Hippocampal formation (tissue), 2 donors: ENCODE measurements around the gene MEF2A.

Experiments
- DNase-seq, 2 donors: peaks; one replicate each; lab custom pipeline; 2025; lab: John Stamatoyannopoulos, UW

The MEF2A gene

GRCh38 chr15:99564221-99565048 lies 1.3 kb upstream of the MEF2A start:
- peak; percentile 38 to 54 for DNase-seq

GRCh38 chr15:99565049-99565298 lies 810 bp upstream of the MEF2A start:
- DNase-seq, result no peak

- no peak for DNase-seq
Observed at GRCh38 chr15:99566157-99566897, 543 bp downstream of the MEF2A start.

DNA sequence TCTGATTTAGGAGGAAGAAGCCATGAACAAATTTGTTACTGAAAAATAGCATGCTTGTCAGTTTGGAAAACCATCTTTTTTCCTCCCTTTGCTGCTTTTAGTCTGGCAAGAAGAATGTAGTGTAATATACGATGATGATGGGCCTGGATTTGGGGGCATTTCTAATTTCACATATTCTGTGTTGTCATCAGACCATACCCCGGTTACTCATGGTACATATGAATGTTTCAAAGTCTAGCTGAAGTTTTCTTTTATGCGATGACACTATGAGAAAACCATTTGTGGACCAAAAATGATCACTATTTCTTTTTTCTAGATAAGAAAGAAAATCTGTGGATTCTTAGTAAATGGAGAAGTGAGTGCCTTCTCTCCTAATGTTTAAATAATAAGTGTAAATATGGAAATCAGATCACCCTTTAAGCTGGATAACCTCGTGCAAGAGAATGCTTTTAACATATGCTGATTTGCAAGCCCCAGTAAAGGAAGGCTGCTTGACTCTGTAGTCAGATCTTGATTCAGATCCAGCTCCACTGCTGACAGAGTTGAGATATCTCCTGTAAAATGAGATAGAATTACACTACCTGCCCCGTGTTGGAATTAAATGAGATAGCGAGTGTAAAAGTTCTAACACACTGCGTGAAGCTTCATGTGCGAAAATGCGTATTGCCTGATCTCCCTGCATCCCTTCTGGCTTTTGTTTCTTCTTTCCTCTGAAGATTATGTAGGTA lies 3.0 kb downstream of the MEF2A start:
- no peak for DNase-seq

DNA sequence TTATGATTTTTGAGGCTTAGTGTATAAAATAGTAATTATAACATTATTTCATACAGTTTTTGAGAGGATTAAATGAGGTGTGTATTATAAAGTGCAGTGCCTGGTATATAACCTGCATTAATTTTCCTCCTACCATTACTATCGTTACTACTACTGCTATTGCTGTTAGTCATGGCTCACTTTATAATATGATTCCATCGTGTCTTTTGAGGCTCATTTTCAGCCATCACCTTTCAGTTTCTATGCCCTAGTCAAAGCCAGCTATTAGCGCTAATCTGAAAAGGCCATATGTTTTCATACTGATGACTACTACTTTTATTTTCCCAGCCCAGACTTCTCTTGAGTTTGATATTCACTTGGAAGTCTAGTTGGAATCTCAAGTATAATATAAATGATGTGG lies 5.5 kb downstream of the MEF2A start:
- DNase-seq, result no peak

GRCh38 chr15:99574048-99574447 lies 8.3 kb downstream of the MEF2A start:
- no peak for DNase-seq

- no peak for DNase-seq
Observed at GRCh38 chr15:99574502-99574901, 8.7 kb downstream of the MEF2A start.

DNA sequence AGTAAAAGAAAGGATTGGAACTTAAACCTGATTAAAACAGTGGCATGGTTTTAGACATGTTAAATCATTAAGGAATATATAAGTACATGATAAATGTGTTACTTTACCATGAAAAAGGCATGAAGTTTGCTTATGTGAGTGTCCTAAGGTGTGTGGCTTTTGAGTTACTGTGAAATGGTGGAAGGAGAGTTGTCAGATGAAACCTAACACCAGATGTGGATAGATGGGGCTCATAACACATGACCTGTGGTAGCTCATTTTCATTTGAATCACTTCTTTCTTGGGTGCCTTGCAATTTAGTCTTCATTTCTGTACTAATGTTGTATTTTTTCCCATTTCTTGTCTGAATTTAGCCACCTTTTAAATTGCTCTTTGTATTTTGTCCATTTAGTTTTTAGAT lies 13.0 kb downstream of the MEF2A start:
- DNase-seq, result no peak

GRCh38 chr15:99580076-99580475 lies 14.3 kb downstream of the MEF2A start:
- DNase-seq, result no peak

DNA sequence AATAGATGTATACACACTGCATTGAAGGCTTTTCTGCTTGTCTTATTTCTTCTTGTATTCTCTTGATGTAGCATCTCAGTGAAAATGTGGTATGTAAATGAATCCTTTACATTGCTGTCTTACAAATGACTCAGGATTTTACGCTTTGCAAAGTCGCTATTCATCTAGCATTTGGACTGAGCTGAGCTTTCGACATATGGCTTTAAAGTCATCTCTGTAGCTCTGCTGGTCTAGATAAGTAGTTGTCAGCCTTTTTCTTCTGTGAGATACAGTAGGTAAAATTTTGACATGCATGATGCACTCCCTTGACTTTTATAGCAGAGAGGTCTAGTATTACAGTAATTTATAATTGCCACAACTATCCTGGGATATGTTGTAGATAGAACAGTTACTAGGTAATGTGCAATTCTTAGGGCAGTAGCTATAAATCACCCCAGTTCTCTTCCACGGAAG lies 16.8 kb downstream of the MEF2A start:
- DNase-seq, result no peak

DNA sequence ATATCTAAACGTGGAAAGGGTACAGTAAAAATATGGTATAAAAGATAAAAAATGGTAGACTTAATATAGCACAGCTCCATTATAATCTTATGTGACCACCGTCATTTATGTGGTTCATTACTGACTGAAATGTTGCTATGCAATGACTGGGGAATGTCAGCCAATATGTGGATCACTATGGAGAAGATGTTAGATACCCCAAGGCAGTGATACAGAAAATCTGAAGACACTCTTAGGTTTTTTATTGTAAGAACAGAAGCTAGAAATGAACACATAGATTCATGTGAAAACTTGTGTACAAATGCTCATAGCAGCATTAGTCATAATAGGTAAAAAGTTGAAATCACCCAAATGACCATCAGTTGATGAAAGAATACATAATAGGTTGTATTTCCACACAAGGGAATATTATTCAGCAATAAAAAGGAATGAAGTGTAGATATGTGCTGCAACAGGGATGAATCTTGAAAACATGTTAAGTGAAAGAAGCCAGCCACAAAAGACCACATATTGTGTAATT lies 18.4 kb downstream of the MEF2A start:
- DNase-seq, result no peak

DNA sequence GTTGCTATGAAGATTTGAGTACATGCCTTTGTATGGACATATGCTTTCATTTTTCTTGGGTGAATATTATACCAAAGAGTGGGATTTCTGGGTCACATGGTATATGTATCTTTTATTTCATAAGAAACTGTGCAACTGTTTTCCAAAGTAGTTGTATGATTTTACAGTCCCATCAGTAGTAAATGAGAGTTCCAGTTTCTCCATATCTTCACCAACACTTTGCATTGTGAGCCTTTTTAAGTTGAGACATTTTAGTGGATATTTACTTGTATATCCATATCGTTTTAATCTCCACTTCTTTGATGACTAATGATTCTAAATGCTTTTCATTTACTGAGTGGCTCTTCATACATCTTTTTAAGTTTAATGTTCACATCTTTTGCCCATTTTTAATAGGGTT lies 20.3 kb downstream of the MEF2A start:
- no peak for DNase-seq

GRCh38 chr15:99589801-99590200 lies 24.0 kb downstream of the MEF2A start:
- DNase-seq, result no peak

DNA sequence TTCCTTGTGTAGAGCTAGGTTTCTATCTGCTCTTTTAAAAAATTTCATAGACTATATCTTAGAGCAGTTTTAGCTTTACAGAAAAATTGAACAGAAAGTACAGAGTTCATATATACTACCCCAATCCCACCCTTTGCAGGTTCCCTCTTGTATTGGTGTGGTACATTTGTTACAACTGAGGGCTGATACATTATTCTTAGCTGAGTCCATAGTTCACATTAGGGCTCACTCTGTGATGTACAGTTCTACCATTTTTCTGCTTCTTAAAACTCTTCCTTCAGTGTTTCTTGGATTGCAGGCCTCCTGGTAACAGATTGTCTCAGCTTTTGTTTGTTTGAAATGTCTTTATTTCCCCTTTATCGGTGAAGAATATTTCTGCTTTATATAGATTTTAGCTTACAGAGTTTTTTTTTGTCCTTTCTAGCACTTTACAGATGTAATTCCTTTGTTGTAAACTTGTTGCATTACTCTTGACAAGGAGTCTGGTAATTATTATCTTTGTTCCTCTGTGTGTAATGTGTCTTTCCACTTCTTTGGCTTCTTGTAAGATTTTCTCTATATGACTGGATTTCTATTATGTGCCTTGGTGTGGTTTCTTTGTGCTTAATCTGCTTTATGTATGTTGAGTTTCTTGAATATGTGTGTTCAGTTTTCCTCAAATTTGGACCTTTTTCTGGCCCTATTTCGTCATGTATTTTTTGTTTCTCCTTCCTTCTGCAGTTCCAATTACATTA lies 25.3 kb downstream of the MEF2A start:
- no peak for DNase-seq

DNA sequence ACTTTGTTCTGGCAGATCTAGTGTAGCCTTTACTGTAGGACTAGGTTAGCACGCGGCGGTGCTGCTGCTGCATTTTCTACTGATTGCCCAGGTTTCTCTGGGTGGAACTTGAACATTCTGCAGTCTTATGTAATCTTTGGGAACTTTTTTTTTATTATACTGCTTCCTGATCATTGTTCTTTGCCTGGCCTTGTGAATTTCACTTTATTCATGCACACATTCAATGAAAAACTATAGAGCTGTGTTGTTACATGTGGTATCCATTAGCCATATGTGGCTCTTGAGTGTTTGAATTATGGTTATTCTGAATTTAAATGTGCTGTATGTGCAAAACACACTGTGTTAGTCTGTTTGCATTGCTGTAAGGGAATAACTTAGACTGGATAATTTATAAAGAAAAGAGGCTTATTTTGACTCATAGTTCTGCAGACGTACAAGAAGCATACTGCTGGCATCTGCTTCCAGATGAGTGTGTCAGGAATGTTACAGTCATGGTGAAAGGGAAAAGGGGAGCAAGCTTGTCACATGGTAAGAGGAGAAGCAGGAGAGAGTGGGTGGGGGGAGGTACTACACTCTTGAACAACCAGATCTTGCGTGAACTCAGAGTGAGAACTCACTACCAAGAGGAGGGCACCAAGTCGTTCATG lies 26.5 kb downstream of the MEF2A start:
- DNase-seq, result no peak

DNA sequence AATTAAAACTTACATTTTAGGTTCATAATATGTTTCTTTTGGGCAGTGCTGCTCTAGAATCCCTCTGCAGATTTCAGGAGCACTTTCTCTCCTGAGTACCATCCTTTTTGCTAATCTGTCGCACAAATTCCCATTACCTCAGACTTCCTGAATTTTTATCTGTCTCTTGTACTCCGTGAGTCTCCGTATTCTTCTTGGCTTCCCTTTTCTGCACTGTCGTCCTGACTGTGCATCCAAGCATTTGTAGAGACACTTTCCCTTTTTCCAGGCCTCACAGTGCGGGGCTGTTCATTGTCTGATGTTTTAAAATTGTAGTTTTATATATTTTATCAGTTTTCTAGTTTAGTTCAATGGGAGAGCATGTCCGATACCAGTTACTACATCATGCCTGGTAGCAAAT lies 27.3 kb downstream of the MEF2A start:
- no peak for DNase-seq

GRCh38 chr15:99594916-99595315 lies 29.1 kb downstream of the MEF2A start:
- no peak for DNase-seq

DNA sequence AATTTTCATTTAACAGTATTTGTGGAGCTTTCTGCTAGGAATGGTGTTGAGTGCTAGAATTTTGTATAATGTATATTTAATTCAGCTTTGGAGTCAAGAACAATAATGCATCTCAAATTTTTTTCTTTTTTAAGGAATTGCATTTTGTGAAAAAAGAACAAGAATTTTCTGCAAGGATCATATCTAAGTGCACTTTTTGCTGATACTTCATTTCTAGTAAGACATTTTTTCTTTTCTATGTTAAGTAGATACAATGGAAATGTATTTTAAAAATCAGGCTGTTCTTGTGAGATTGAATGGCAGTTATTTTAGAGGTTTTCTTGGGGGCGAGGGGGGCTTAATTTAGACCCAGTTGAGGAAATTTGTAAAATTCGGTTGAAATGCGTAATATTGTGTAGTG lies 32.5 kb downstream of the MEF2A start:
- DNase-seq, result no peak

DNA sequence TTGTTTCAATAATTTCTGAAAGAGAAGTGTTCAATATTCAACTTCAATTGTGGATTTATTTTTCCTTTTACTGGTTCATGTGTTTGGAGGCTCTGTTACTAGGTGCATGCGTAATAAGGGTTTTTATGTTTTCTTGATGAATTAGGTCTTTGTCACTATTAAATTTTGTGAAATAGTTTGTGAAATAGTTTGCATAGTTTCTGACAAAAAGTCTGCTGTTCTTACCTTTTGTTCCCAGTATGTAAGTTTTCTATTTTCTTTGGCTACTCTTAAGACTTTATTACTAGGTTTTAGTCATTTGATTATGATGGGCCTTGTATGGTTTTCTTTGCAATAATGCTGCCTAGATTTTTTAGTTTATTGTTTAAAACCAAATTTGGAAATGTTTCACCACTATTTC lies 38.0 kb downstream of the MEF2A start:
- no peak for DNase-seq

- no peak for DNase-seq
Observed at GRCh38 chr15:99604865-99605264, 39.1 kb downstream of the MEF2A start.

DNA sequence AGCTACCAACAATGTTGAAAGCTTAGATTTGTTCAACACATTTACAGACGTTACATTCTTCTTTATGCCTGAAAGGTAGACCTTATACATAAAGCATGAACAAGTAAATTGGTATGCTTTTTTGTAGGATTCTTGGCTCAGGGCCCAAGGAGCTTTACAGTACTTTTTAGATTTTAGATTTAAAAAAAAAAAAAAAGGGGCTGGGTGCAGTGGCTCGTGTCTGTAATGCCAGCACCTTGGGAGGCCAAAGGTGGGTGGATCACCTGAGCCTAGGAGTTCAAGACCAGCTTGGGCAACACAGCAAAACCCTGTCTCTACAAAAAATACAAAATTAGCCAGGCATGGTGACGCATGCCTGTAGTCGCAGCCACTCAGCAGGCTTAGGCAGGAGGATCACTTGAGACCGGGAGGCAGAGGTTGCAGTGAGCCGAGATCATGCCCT lies 39.7 kb downstream of the MEF2A start:
- no peak for DNase-seq
